ENCODE results near the gene ARHGEF16.

DNA sequence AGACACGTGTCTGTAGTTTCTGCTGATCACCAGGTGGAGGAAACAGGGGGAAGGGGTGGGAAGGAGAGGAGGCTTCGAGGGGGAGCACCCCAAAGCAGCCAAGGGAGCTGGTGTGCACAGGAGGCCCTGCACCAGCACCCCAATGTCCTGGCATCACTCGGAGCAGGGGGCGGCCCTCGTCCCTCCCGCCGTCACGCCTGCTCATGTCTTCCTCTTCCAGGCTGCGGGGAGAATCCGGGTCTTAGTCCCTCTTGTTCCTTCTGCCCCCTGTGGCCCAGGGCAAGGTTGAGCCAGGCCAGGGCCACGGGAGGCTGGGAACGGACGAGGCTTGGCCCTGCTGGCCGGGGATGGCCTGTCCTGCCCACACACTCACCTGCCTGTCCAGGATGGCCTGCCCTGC lies 21.4 kb upstream of the ARHGEF16 start:
- TF ChIP-seq POLR2A (IDR thresholded peaks at IDR 0.05) = no peak
- TF ChIP-seq, protein P1, sequence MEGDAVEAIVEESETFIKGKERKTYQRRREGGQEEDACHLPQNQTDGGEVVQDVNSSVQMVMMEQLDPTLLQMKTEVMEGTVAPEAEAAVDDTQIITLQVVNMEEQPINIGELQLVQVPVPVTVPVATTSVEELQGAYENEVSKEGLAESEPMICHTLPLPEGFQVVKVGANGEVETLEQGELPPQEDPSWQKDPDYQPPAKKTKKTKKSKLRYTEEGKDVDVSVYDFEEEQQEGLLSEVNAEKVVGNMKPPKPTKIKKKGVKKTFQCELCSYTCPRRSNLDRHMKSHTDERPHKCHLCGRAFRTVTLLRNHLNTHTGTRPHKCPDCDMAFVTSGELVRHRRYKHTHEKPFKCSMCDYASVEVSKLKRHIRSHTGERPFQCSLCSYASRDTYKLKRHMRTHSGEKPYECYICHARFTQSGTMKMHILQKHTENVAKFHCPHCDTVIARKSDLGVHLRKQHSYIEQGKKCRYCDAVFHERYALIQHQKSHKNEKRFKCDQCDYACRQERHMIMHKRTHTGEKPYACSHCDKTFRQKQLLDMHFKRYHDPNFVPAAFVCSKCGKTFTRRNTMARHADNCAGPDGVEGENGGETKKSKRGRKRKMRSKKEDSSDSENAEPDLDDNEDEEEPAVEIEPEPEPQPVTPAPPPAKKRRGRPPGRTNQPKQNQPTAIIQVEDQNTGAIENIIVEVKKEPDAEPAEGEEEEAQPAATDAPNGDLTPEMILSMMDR (IDR thresholded peaks at IDR 0.05) = no peak

Data from heart left ventricle (tissue), 13 donors.